GM03348 (cell line): ENCODE measurements around the gene CMTM3.
"Not testable (repeated sequence)": the region's sequence is repeated elsewhere in the genome, so short reads cannot be mapped to it uniquely, and the experiment has no call there.

Experiments
- DNase-seq: peaks from one replicate; pipeline ENCODE4 v3.0.0; 2012; ENCODE audit warnings: low spot score

Gene CMTM3, protein sequence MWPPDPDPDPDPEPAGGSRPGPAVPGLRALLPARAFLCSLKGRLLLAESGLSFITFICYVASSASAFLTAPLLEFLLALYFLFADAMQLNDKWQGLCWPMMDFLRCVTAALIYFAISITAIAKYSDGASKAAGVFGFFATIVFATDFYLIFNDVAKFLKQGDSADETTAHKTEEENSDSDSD

GRCh38 chr16:66604376-66605176 lies at the start of gene CMTM3:
Gene CMTM3, plus strand, starts transcription at chr16:66604704. Its CDS starts 102 bp downstream, at chr16:66604806.
- DNase-seq = peak; percentile 91

GRCh38 chr16:66560107-66560506 lies 44.4 kb upstream of the CMTM3 start:
- DNase-seq = no peak

DNA sequence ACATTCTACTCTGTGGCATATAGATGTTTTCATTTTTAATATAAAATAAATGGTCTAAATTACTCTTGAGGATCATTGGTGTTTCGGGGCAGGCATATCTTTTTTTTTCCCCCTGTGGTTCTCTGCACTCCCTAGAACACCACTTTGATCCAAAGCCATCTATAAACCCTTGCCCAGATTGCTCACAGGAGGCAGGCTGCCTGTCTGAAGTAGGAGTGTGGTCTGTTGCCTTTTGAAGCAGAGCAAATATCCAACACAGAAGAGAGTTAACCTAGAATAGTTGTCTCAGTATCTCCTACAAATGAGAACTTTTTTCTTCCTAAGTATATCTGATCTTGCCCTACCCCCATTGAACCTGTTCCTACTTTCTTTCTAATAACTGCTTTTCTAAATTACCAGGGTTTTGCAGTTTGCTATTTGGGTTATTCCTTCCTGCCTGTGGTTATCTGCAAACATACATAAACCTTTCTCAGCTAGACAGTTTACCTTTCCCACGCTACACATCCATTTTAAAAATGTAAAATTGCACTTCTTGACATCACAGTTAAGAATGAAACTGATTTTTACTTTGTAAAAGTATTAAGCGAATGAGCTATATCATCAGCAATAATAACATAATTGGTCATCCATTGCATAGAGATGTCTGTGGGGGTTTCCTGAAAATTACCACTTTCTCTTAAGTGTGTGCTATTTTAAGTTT lies 43.0 kb upstream of the CMTM3 start:
- no peak for DNase-seq

- no peak for DNase-seq
Measured at GRCh38 chr16:66562409-66562808, 42.1 kb upstream of the CMTM3 start.

DNA sequence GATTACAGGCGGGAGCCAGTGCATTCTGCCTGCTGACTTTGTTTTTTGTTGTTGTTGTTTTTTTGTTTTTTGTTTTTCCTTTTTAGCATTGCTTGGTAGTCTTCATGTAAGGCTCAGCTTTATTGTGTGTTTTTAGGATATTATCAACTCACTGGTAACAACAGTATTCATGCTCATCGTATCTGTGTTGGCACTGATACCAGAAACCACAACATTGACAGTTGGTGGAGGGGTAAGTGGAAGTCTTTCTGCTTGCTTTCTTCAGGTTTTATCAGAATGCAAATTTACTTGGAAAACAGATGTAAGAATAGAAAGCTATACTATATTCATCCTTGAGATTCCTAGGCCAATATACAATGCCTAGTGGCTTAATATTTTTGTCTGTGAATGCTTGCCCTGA lies 41.5 kb upstream of the CMTM3 start:
- no peak for DNase-seq

GRCh38 chr16:66563574-66564334 lies 40.8 kb upstream of the CMTM3 start:
- no peak for DNase-seq

GRCh38 chr16:66566051-66566901 lies 38.2 kb upstream of the CMTM3 start, which contains the start of gene CMTM1:
Gene CMTM1, plus strand, starts transcription at chr16:66566439. Its CDS starts 75 bp downstream, at chr16:66566514.
- DNase-seq = no peak

- not testable (repeated sequence) for DNase-seq
Measured at GRCh38 chr16:66567270-66567669, 37.2 kb upstream of the CMTM3 start.

DNA sequence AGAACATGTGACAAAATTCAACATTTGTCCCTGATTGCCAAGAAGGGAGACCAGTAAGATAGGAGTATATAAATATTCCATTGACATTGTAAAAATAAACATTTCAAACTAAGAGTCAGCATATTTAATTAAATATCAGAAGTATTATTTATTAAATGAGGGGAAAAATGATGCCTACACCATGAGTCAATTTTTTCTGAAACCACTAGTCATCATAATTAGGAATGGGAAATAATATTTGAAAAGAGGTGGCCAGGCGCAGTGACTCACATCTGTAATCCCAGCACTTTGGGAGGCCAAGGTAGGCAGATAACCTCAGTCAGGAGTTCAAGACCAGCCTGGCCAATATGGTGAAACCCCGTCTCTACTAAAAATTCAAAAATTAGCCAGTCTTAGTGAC lies 36.1 kb upstream of the CMTM3 start:
- no peak for DNase-seq

DNA sequence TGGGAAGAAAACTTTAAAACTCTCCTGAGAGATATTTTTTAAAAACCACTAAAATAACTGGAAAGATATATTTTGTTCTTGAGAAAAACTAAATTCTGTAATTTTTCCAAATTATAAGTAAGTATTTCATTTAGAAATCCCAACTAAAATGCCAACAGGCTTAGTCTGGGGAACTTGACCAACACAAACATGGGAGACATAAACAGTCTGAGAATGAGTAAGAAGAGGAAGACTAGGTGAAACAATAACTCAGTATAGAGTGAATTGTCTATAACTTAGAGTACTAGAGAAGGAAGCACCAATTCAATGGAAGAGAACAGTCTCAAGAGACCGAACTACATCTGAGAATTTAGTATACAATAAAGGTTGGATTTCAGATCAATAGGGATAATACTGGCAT lies 35.4 kb upstream of the CMTM3 start:
- DNase-seq = peak; percentile 50

- peak; percentile 55 for DNase-seq
Measured at GRCh38 chr16:66569827-66570405, 34.6 kb upstream of the CMTM3 start.

DNA sequence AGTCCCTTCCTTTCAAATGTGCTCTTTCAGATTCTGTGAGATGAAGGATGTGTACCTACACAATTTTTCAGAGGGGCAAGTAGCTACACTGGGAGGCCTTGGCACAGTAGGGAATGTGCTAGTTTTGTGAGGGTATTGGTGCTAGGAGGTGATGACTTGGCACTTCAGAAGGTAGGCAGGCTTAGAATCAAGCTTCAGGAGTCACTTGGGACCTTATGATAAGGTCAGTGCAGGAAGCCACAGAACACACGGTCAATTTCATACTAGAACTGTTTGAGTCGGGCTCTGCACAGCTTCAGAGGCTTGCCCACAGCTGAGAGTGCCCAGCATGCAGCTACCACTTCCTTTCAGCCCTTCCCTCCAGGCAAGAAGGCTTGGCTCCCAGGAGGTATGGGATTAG lies 32.1 kb upstream of the CMTM3 start:
- DNase-seq = no peak

DNA sequence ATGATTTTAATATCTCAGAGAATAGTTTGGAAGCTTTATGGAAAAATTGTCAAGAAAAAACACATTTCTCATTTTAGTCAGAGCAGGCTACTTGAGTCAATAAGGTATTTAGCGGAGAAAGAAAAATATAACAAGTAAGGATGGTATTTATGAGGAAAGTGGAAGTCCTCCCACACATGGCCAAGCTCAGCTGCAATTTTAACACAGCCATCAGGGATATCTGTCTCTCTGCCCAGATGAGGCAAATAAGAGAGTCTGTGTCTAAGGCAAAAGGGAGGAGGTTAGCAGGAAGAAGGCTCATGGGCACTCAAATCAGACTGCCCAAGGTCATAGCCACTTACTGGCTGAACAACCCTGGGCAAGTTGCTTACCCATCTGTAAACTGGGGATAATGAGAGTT lies 30.4 kb upstream of the CMTM3 start:
- no peak for DNase-seq

- DNase-seq = no peak
Measured at GRCh38 chr16:66574531-66574930, 30.0 kb upstream of the CMTM3 start.

- no peak for DNase-seq
Measured at GRCh38 chr16:66575060-66575459, 29.4 kb upstream of the CMTM3 start.

- no peak for DNase-seq
Measured at GRCh38 chr16:66576296-66576695, 28.2 kb upstream of the CMTM3 start.

DNA sequence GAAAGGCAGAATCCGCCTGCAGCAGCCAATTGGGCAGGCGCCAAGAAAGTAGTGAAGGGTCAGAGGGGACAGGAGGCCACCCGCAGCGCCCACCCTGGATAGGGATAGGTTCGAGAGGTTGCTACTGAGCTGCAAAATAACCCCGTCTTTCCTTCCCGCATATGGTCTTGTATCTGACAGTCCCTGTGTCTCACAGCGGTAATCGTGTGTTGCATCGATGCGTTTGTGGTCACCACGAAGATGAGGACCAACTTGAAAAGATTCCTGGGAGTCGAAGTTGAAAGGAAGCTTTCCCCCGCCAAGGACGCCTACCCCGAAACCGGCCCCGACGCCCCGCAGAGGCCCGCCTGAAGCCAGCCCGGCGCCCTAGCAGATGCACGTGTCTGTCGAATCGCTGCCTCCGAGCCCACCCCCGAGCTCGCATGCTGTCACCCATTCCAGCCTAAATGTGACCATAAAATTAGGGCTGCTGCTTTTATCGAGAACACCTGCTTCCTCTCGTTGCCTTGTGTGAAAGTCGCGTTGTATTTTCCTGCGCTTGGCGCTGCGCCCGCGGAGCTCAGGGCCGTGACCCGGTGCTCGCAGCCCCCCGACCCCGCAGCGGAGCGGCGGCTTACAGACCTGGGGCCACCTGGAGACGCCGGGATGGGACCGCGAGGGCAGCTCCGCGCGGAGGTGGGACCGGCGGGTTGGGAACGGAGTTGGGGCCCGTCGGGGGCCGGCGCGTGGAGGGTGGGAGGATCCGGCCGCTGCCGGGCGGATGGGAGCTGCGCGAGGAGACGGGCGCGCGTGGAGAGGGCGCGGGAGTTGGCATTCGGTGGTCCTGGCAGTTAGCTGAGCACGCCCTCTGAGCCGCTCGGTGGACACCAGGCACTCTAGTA lies 25.6 kb upstream of the CMTM3 start, which contains the start of gene CMTM2:
TSS of gene CMTM2 (plus strand) at position 813 of the 881 bp plus-strand sequence. CDS start 145 bp downstream, outside the sequence.
- DNase-seq = peak; percentile 22

DNA sequence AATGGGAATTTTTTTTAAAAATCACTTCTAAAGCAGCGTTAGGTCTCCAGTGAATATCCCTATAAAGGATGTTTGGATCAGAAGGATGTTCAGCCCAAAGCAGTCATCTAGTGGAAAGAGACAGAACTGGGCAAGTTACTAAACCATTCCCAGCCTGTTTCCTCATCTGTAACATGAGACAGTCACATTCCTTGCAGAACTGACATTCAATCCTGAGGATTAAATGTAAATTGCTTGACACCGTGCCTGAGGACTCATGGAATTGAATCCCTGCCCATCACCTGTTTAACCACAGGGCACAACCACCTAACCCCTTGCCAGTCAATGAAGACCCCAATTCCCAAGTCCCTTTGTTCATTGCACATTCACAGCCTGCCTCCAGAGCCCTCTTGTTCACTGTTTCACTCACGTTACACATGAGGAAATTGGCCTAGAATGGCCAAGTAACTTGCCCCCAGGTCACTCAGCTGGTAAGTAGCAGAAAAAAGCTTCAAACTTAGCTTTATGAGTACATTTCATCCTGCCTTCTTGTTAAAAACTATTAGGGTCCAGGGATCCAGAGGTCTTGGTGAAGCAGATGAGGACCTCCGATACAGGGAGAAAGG lies 23.8 kb upstream of the CMTM3 start:
- peak; percentile 85 for DNase-seq

- peak; percentile 27 for DNase-seq
Measured at GRCh38 chr16:66581246-66581952, 23.1 kb upstream of the CMTM3 start.
